ENCODE results near the gene CCDC154.

- no peak for TF ChIP-seq CTCF (IDR thresholded peaks at IDR 0.05; ENCODE audit: insufficient read depth, low read length, poor library complexity, severe bottlenecking)
- TF ChIP-seq EZH2phosphoT487 (conservative IDR thresholded peaks at IDR 0.05; ENCODE audit: low read length), result no peak
Measured at GRCh38 chr16:1431497-1432270, 12.7 kb downstream of the CCDC154 start.
